ENCODE data around the gene ACSL5. TPM values are rescaled to one million over a fixed set of nuclear protein-coding genes. Genes with fewer than 3 reads are reported as not detected.

The ACSL5 gene
- total RNA-seq, 2 donors from 2014 or later = 56.6 to 71.9 TPM

GRCh38 chr10:112433136-112433535, 59.2 kb downstream of the ACSL5 start:
- Mint-ChIP-seq H3K9me3 (no peaks in the 10 kb centered on the region), H3K36me3 (ENCODE audit: low read depth) (peaks cover 93% of the 10 kb centered on the region), H3K27ac (no peak overlapping the region), H3K27me3 (no peaks in the 10 kb centered on the region), H3K4me3 (no peak overlapping the region), H3K4me1 (peaks cover 5% of the 10 kb centered on the region)
- ATAC-seq (replicated peaks) = no peak

GRCh38 chr10:112434988-112435619, 61.2 kb downstream of the ACSL5 start:
- peak overlapping the region; percentile 3 for H3K27ac Mint-ChIP-seq
- ATAC-seq (replicated peaks) = no peak
- H3K4me3 Mint-ChIP-seq = no peak overlapping the region
- H3K4me1 Mint-ChIP-seq = peaks cover 5% of the 10 kb centered on the region
- no peaks in the 10 kb centered on the region for H3K9me3 Mint-ChIP-seq
- H3K27me3 Mint-ChIP-seq = no peaks in the 10 kb centered on the region
- peaks cover 96% of the 10 kb centered on the region for H3K36me3 Mint-ChIP-seq (ENCODE audit: low read depth)

- ATAC-seq (replicated peaks) = no peak
- Mint-ChIP-seq H3K4me3 (no peak overlapping the region), H3K27ac (no peak overlapping the region), H3K36me3 (ENCODE audit: low read depth) (peaks cover 99% of the 10 kb centered on the region), H3K27me3 (no peaks in the 10 kb centered on the region), H3K9me3 (no peaks in the 10 kb centered on the region), H3K4me1 (peaks cover 21% of the 10 kb centered on the region)
These were observed 64.4 kb downstream of the ACSL5 start for GRCh38 chr10:112438356-112438755.

GRCh38 chr10:112441520-112441919, 67.6 kb downstream of the ACSL5 start:
- H3K4me1 Mint-ChIP-seq = peaks cover 15% of the 10 kb centered on the region
- H3K9me3 Mint-ChIP-seq = no peaks in the 10 kb centered on the region
- ATAC-seq (replicated peaks) = no peak
- H3K36me3 Mint-ChIP-seq (ENCODE audit: low read depth) = peaks cover 99% of the 10 kb centered on the region
- H3K4me3 Mint-ChIP-seq = peak overlapping the region; percentile 52
- peak overlapping the region; percentile 73 for H3K27ac Mint-ChIP-seq
- H3K27me3 Mint-ChIP-seq = no peaks in the 10 kb centered on the region

- Mint-ChIP-seq H3K9me3 (no peaks in the 10 kb centered on the region), H3K27me3 (no peaks in the 10 kb centered on the region), H3K36me3 (ENCODE audit: low read depth) (peaks cover 98% of the 10 kb centered on the region), H3K27ac (peak overlapping the region; percentile 73), H3K4me3 (peak overlapping the region; percentile 52), H3K4me1 (peaks cover 15% of the 10 kb centered on the region)
- ATAC-seq (replicated peaks) = peak; percentile 43
These were observed 68.1 kb downstream of the ACSL5 start for GRCh38 chr10:112442063-112442462.

- peak; percentile 25 for ATAC-seq (replicated peaks)
- peaks cover 24% of the 10 kb centered on the region for H3K4me1 Mint-ChIP-seq
- H3K27ac Mint-ChIP-seq = peak overlapping the region; percentile 93
- H3K27me3 Mint-ChIP-seq = no peaks in the 10 kb centered on the region
- peak overlapping the region; percentile 89 for H3K4me3 Mint-ChIP-seq
- no peaks in the 10 kb centered on the region for H3K9me3 Mint-ChIP-seq
- peaks cover 74% of the 10 kb centered on the region for H3K36me3 Mint-ChIP-seq (ENCODE audit: low read depth)
These were observed 72.3 kb downstream of the ACSL5 start for GRCh38 chr10:112446055-112446854.

GRCh38 chr10:112446855-112447619, 73.1 kb downstream of the ACSL5 start, which contains the start of the genes VTI1A and ZDHHC6:
Gene VTI1A, plus strand, starts transcription at chr10:112447215. Its CDS starts 159 bp downstream, at chr10:112447374.
Gene ZDHHC6, minus strand, starts transcription at chr10:112446914. Its CDS starts 1,478 bp downstream, at chr10:112445436.
- Mint-ChIP-seq H3K27me3 (no peaks in the 10 kb centered on the region), H3K9me3 (no peaks in the 10 kb centered on the region), H3K4me3 (peak within 1 kb of the TSS; percentile 89), H3K36me3 (ENCODE audit: low read depth) (peaks cover 69% of the 10 kb centered on the region), H3K4me1 (peaks cover 19% of the 10 kb centered on the region), H3K27ac (peak within 1 kb of the TSS; percentile 93)
- ATAC-seq (replicated peaks) = peak; percentile 95

GRCh38 chr10:112447620-112447928, 73.7 kb downstream of the ACSL5 start:
- Mint-ChIP-seq H3K36me3 (ENCODE audit: low read depth) (peaks cover 64% of the 10 kb centered on the region), H3K4me1 (peaks cover 14% of the 10 kb centered on the region), H3K27me3 (no peaks in the 10 kb centered on the region), H3K9me3 (no peaks in the 10 kb centered on the region), H3K27ac (peak overlapping the region; percentile 93), H3K4me3 (peak overlapping the region; percentile 89)
- ATAC-seq (replicated peaks) = no peak

- H3K4me1 Mint-ChIP-seq = peaks cover 13% of the 10 kb centered on the region
- peak overlapping the region; percentile 89 for H3K4me3 Mint-ChIP-seq
- no peak for ATAC-seq (replicated peaks)
- H3K9me3 Mint-ChIP-seq = no peaks in the 10 kb centered on the region
- H3K27me3 Mint-ChIP-seq = no peaks in the 10 kb centered on the region
- H3K36me3 Mint-ChIP-seq (ENCODE audit: low read depth) = peaks cover 51% of the 10 kb centered on the region
- peak overlapping the region; percentile 58 for H3K27ac Mint-ChIP-seq
These were observed 75.0 kb downstream of the ACSL5 start for GRCh38 chr10:112448888-112449287.

GRCh38 chr10:112454910-112455779, 81.2 kb downstream of the ACSL5 start:
- Mint-ChIP-seq H3K4me1 (peaks cover 12% of the 10 kb centered on the region), H3K36me3 (ENCODE audit: low read depth) (peaks cover 8% of the 10 kb centered on the region), H3K9me3 (no peaks in the 10 kb centered on the region), H3K27ac (peak overlapping the region; percentile 98), H3K4me3 (peak overlapping the region; percentile 68), H3K27me3 (no peaks in the 10 kb centered on the region)
- no peak for ATAC-seq (replicated peaks)

GRCh38 chr10:112456533-112456932, 82.6 kb downstream of the ACSL5 start:
- Mint-ChIP-seq H3K4me3 (no peak overlapping the region), H3K4me1 (peaks cover 12% of the 10 kb centered on the region), H3K9me3 (no peaks in the 10 kb centered on the region), H3K27me3 (no peaks in the 10 kb centered on the region), H3K27ac (peak overlapping the region; percentile 5), H3K36me3 (ENCODE audit: low read depth) (peaks cover 11% of the 10 kb centered on the region)
- ATAC-seq (replicated peaks) = no peak

GRCh38 chr10:112460366-112460765, 86.5 kb downstream of the ACSL5 start:
- ATAC-seq (replicated peaks) = no peak
- no peak overlapping the region for H3K4me3 Mint-ChIP-seq
- peaks cover 43% of the 10 kb centered on the region for H3K36me3 Mint-ChIP-seq (ENCODE audit: low read depth)
- no peaks in the 10 kb centered on the region for H3K27me3 Mint-ChIP-seq
- no peaks in the 10 kb centered on the region for H3K9me3 Mint-ChIP-seq
- peaks cover 12% of the 10 kb centered on the region for H3K4me1 Mint-ChIP-seq
- no peak overlapping the region for H3K27ac Mint-ChIP-seq

- ATAC-seq (replicated peaks) = peak; percentile 90
- Mint-ChIP-seq H3K27me3 (no peaks in the 10 kb centered on the region), H3K27ac (peak overlapping the region; percentile 80), H3K36me3 (ENCODE audit: low read depth) (peaks cover 52% of the 10 kb centered on the region), H3K9me3 (no peaks in the 10 kb centered on the region), H3K4me3 (peak overlapping the region; percentile 15), H3K4me1 (peaks cover 6% of the 10 kb centered on the region)
These were observed 87.3 kb downstream of the ACSL5 start for GRCh38 chr10:112461029-112461887.
